GM23338 (cell line): ENCODE measurements around the gene CMIP.

Source experiments
- CREB1 ChIP-seq: fragments of 250-450 bp; sonication (Bioruptor Pico); IDR thresholded peaks from 2 replicates; pipeline ENCODE4 v1.5.0; 2020; ENCODE audit warnings: low read depth, mild to moderate bottlenecking, moderate library complexity
- CTCF ChIP-seq, 2 experiments: fragments of 200-600 bp in 1 of 2; sonication (generic) in 1 of 2; conservative IDR thresholded peaks; 2 replicates each; pipeline versions ENCODE4 v1.5.1 to v1.6.1; 2016 to 2017; ENCODE audit warnings: antibody characterized with exemption in 2 of 2, low read depth in 2 of 2, mild to moderate bottlenecking in 2 of 2, moderate library complexity in 1 of 2

GRCh38 chr16:81712681-81713080 lies 268.1 kb downstream of the CMIP start:
- TF ChIP-seq CTCF (conservative IDR thresholded peaks at IDR 0.05; ENCODE audit: low read depth in 2 of 2) (no peak), CREB1 (CRISPR knock-in tag) (no peak)
